Kidney epithelial cell (primary cell): Measurements from ENCODE around the gene ANKRD34A. TPM values are rescaled to one million over a fixed set of nuclear protein-coding genes. Genes with fewer than 3 reads are reported as not detected.
A peak's percentile ranks its signal among the peaks of the same experiment; 100 is the strongest.

Experiments used
- DNase-seq: peaks from one replicate; pipeline ENCODE4 v3.0.0-alpha.2; 2010; ENCODE audit warnings: low read depth
- H3K27me3 ChIP-seq: 2 replicates; pipeline ENCODE4 v1.6.0; 2011; ENCODE audit warnings: low read length; ENCODE audit not compliant: control insufficient read depth, insufficient read depth
- H3K36me3 ChIP-seq: 2 replicates; pipeline ENCODE4 v1.5.1; 2011; ENCODE audit warnings: low read length; ENCODE audit not compliant: control insufficient read depth, insufficient read depth
- H3K4me3 ChIP-seq: 2 replicates; pipeline ENCODE4 v1.5.1; 2011; ENCODE audit warnings: low read depth, mild to moderate bottlenecking, control low read depth, low read length
- CTCF ChIP-seq: IDR thresholded peaks from 2 replicates; pipeline ENCODE4 v1.5.1; 2011; ENCODE audit warnings: mild to moderate bottlenecking, moderate library complexity, low read length, control low read depth, inconsistent platforms; ENCODE audit not compliant: insufficient read depth, poor library complexity, severe bottlenecking
- total RNA-seq: library from RNA; depleted of rRNA; stranded (reverse); fragments of >200 nt; gene quantifications from 2 replicates; pipeline ENCODE4 v1.2.3, GENCODE V29; 2015

ANKRD34A gene
- total RNA-seq, 1 donor from 2014 or later, result 0.46 TPM

DNA sequence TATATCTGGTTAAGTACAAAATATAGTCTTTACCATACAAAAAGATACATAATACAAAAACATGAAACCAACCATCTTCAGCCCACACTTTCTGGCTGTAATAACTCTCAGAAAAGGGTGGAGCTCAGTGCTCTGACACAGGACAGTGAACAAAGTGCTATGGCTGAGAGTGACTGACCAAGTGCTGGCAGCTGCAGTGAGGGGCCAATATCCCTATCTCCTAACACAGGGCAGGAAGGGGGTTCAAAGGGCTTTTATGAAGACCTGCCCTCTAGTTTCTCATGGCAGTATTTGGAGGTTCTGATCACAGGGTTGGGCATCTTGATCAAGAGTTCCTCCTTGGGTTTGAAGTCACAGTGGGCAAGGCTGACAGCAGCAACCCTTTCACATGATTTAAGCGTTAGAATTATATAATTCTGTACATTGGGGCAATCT, 28.1 kb upstream of the ANKRD34A start:
- no peak for DNase-seq
- Histone ChIP-seq H3K4me3 (peak overlapping the region; percentile 95), H3K36me3 (peaks cover 9% of the 10 kb centered on the region), H3K27me3 (no peaks in the 10 kb centered on the region)
- no peak for TF ChIP-seq CTCF

DNA sequence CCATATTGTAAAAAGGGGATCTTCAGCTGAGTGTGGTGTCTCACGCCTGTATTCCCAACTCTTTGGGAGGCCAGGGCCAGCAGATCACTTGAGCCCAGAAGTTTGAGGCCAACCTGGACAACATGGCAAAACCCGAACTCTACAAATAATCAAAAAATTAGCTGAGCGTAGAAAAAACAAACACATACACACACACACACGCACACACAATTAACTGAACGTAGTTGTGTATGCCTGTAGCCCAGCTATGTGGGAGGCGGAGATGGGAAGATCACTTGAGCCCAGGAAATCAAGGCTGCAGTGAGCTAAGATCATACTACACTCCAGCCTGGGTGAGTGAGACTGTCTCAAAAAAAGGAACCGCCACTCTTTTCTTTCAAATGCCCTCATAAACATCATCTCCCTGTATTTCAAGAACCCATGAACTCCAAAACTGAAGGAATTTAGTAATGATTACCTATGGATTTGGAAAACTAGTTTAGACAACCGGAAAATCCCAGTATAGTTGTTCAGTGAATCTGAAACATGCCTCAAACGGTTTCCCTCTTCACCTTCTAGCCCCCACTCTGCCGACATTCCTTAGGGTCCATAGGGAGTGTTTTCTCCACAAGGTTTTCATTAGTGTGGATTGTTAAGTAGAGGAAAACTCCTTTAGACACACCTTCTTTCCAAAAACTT, 27.5 kb upstream of the ANKRD34A start:
- Histone ChIP-seq H3K4me3 (peak overlapping the region; percentile 95), H3K27me3 (no peaks in the 10 kb centered on the region), H3K36me3 (peaks cover 9% of the 10 kb centered on the region)
- TF ChIP-seq CTCF, result no peak
- no peak for DNase-seq

- Histone ChIP-seq H3K4me3 (no peak overlapping the region), H3K36me3 (peaks cover 9% of the 10 kb centered on the region), H3K27me3 (no peaks in the 10 kb centered on the region)
- DNase-seq, result no peak
- TF ChIP-seq CTCF, result no peak
Measured at GRCh38 chr1:145990249-145990855, 26.0 kb upstream of the ANKRD34A start.

GRCh38 chr1:145988773-145989172, 24.4 kb upstream of the ANKRD34A start:
- no peaks in the 10 kb centered on the region for H3K27me3 ChIP-seq
- no peak for TF ChIP-seq CTCF
- no peak overlapping the region for H3K4me3 ChIP-seq
- no peak for DNase-seq
- H3K36me3 ChIP-seq, result peaks cover 3% of the 10 kb centered on the region

DNA sequence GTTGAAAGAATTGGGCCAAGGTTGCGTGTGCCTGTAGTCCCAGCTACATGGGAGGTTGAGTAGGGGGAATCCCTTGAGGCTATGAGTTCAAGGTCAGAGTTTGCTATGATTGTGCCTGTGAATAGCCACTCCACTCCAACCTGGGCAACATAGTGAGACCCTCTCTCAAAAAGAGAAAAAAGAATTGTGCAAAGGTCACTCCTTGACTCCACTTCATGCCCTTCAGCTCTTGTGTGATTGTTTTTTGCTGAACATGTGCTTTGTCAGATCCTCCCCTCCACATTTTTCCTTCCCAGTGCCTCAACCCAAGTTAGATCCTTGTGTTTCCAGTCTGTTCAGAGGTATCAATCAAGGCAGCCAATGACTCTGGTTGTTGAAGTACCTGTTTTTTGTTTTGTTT, 23.6 kb upstream of the ANKRD34A start:
- peaks cover 1% of the 10 kb centered on the region for H3K36me3 ChIP-seq
- H3K4me3 ChIP-seq, result no peak overlapping the region
- DNase-seq, result no peak
- no peak for TF ChIP-seq CTCF
- H3K27me3 ChIP-seq, result no peaks in the 10 kb centered on the region
